Inferior parietal cortex (tissue), 1 donor: ENCODE data around the gene EPS8L3.
"Not testable (repeated sequence)": the region's sequence is repeated elsewhere in the genome, so short reads cannot be mapped to it uniquely, and the experiment has no call there.

ENCODE experiments used
- DNase-seq: peaks from one replicate; pipeline ENCODE4 v3.0.0-alpha.2; 2016; ENCODE audit errors: extremely low spot score

The EPS8L3 gene

DNA sequence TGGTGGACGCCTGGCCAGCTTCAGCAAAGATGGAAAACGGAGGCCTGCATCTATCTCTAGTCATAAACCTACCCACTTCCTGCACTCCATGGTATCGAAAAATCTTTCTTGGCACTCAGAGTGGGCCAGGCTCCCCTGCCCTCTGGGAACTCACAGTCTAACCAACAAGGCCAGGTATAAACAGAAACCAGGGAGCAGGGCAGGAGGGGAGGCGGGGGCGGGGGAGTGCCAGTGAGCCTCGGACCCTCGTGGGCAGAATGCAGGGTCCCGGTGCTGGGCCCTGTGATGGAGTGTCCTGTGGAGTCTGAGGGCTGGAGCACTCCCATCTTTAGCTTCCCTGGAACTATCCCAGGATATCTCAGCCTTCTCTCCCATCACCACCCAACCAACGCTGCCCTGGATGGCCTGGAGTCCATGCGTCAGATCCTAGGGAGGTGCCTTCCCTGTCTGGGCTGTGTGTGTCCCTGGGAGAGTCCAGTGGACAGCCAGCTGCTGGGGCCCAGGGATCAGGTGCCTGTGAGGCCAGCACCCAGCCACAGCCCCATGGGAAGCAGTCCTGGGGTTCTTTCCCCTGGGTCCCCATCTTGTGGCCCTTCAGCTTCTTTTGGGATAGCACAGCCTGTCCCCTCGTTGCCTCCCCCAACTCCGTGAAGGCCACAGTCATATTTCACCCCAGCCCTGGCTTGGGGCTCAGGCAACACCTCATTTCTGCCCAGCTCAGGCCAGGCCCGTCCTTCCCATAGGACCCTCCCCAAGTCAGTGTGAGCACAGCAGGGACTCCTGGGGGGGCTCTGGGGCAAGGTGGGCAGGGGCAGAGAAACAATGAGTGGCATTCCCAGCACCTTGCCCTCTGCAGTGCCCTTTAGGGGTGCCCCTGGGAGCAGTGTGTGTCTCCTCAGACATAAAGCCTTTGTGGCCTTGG lies 1.1 kb upstream of the EPS8L3 start:
- no peak for DNase-seq

DNA sequence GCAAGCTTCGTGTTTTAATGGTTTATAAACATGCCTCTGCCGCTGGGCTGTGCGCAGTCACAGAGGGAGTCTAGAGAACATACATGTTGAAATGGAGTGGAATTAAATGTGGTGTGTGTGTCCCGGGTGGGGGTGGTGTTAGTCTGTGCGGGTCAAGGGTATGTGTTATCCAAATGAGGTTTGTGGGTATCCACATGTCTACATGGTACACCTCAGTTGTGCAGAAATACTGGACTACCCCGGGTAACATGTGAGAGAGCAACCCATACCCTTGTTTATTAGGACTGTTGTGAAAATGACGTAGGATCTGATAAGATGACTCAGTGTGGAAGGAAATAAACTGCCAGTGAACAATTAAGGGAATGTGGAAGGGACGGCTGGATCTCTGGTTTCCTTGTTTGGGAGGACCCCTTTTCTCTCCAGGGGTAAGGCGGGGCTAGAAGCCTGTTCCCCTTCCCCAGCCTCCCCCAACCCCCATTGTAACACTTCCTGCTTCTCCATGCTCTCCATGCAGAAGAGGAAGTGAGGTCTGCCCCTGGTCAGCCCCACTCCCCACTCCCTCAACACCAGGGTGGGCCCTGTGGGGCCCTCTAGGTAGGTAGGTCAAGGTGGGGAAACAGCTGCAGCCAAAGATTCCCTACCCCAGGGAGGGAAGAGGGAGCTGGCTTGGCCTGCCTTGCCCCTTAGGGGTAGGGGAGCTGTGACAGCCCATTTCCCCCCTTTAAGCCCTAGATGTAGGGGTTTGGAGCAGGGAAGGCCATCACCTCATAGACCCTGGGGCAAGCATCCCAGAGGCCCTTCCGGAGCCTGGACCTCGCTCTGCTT lies 690 bp downstream of the EPS8L3 start:
- DNase-seq: no peak

DNA sequence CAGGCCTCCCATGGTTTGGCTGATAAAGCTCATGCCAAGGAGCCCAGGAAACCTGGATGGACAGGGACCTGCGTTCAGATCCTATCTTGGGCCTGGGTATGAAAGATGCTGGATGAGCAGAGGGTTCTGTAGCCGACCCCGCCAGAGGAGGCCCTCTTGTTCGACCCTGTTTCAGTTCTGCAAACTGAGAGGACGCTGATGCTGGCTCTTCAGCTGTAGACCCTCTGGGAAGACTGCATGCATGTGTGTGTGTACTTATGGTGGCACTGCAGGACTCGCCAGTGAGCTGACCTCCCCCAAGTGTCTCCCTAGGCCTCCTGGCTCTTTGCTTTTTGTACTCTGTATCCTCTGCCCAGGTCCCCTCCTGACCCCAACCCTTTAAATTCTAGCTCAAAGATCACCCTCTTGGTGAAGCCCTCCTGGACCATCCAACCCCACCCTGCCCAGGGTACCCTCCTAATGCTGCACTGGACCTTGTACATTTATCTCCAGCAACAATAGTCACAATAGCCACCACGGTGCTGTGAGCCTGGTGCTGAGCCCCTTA lies 1.6 kb downstream of the EPS8L3 start:
- DNase-seq: no peak

DNA sequence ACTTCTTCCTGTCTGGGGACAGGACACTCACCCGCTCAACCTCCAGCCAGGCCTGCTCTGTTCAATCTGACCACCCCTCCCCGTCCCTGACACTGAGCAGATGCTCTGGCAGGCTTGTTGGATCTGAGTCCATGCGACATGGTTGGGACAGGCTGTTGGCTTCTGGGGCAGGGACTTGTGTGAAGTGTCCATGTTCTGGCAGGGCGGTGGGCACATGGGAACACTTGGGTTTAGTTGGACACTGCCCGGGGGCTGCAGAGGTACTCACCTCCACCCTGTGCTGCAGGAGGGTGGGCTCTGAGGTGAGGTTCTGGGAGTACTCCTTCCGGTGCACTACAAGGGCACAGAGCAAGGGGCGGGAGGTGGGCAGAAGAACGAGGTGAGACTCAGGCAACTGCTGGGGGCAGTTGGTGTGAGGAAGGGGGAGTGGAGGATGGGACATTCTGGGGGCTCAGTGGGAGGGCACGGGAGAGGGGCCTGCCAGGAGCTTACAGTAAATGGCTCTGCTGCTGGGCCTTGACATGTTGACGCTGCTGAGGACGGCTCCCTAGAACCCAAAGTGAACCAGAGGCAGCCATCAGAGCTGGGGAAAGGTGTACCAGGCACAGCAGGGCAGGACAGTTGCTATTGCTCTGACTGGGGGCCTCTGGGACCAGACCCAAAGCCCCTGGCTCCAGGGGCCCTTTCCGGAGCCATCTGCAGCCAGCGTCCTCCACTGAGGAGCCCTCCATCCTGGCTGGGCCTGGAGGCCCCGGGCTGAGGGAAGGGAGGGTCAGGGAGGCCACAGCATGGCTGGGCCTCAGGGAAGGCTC lies 2.3 kb downstream of the EPS8L3 start:
- DNase-seq: no peak

DNA sequence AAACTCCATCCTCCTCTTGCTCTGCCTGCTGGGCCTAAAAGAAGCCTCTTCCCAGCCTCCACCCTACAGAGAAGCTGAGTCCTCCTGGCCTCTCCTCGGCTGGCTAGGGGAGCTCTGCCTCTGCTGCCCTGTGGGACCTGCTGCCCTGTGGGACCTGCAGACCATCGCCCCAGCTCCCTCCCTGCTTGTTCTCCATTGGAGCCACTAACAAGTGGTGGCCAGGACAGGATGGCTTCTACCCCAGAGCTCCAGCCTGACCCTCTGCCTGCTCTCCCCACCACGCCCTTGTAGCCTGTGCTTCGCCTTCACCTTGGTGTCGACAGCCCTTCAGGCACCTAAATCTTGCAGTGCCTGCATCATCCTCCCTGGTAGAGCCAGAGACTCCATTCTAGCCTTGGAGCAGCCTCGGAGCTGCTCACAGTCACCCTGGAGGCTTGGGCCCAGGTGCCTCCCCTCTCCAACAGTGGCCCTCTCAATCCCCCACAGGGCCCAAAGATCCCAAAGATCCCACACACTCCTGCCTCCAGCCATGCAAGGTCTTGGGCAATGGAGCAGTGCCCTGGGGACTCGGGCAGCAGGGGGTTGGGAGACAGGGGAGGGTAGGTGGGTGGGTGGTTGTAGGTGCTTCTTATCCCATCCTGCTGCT lies 3.0 kb downstream of the EPS8L3 start:
- DNase-seq: no peak

DNA sequence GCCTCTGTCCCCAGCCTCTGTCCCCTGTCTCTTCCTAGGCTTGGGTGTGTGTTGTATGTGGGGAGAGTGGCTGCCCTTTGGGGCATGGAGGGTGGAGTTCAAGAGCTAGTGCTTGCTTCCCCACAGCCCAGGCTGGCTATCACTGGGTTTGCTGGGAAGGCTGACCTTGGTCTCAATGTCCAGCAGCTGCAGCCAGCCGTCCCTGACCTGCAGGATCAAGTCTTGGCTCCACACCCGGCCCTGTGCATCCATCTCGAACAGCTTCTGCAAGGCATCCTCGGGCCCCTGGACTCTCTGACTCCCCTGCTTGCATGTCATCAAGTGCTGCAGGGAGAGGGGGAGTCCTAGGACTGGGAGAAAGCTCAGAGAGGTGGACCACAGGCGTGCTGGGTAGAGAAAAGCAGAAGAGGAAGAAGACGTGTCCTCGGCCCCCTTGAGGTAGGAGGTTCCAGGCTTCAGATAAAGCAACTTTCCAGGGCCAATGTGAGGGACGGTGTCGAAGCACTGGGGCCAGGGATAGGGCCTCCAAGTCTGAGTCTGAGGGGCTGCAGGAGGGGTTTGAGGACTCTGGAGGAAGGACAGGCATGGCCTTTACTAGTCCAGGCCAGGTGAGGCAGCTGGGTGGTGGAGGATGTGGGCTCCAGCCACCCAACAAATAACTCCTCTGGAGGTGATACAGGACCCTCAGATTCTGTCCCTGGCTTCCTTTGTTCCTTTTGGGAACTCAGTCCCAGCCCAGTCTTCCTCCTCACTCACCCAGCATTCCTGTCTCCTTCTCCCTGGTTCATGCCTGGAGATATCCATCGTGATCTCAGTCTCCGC lies 4.0 kb downstream of the EPS8L3 start:
- no peak for DNase-seq

DNA sequence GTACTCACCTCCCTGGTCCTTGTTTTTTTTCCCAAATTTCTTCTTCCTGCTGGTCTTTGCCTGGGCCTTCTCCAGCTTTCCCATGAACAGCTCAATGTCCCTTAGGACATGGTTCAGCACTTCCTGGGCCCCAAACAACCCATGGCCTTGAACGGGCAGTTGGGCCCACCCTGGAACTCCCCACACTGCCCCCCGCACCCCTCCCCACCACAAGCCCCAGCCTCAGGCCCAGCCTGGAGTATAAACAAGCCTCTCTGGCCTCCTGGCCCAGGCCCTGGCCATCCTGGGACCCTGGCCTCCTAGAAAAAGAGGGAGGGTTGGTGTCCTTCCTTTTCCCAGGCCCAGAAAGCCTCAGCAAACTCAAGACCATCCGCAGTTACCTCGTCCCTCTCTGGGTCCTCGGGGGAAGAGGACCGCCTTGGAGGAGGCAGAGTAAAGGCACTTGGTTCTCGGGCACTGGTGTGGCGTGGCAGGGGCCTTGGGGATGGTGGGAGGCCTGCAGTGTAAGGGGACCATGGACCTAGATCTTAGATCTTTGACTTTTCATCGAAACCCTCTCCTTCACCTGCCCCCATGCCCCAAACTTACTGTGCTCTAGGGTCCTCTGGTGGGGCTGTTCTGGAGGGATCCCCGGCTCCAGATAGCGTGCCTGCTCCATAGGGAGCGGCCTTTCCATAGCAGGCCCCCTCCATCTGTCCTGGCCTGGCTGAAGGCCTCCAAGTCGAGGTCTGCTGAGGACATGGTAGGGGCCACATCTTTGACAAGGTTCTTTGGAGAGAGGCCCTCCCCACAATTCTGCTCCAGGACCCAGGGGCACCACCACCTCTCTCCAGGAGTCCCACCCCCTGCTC lies 5.6 kb downstream of the EPS8L3 start:
- no peak for DNase-seq

DNA sequence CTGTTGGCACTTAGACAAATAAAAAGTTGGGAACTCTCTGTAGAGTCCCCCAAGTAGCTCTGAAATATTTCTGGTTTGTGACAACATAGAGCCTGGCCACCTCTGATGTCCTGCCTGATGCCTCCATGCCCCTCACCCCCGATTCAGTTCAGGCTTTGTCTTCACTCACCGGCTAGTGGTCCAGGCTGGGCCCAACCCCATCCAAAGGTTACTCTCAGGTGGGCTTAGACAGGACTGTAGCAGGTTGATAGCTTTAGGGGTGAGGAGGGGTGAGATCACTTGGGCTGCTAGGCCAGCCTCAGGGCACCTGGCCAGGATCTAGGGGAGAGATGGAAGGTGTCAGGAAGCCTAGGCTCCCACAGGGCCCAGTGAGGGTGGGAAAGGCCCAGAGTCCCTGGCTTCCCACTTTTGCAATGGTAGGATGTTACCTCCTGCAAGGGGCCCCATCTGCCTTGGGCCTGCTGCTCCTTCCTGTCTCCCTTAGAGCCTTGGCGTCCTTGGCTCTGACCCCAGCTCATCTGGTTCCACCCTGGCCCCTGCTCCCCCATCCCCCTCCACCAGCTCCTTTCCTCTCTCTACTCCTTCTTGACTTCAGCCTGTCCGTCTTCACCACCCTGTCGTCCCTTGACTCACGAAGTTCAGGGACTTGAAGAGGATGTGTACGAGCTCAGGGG lies 6.7 kb downstream of the EPS8L3 start:
- DNase-seq: no peak

DNA sequence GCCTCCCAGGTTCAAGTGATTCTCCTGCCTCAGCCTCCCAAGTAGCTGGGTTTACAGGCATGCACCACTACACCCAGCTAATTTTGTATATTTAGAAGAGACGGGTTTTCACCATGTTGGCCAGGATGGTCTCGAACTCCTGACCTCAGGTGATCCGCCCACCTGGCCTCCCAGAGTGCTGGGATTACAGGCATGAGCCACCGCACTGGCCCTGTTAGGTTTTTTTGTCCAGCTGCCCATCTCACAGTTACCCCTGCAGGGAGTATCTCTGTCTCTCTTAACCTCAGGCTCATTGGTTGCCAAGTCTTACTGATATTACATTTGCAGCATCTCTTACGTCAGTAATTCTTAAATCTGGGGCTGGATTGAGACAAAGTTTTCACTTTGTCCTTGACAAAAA lies 7.4 kb downstream of the EPS8L3 start:
- DNase-seq: not testable (repeated sequence)

DNA sequence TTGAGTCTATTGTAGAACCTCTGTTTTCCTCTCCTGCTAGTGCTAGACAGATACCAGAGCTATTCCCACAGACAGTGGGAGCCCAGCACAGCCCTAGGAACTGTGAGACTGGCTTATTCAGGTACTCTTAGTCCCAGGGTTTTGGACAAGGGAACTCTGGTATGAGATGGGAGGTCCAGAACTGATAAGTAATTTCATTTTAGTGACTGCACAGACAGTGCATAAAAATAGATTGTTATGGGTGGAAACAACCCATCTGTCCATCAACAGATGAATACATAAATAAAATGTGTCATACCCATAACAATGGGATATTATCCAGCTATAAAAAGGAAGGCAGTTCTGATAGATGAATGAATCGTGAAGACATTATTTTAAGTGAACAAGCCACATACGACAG lies 9.0 kb downstream of the EPS8L3 start:
- DNase-seq: no peak

DNA sequence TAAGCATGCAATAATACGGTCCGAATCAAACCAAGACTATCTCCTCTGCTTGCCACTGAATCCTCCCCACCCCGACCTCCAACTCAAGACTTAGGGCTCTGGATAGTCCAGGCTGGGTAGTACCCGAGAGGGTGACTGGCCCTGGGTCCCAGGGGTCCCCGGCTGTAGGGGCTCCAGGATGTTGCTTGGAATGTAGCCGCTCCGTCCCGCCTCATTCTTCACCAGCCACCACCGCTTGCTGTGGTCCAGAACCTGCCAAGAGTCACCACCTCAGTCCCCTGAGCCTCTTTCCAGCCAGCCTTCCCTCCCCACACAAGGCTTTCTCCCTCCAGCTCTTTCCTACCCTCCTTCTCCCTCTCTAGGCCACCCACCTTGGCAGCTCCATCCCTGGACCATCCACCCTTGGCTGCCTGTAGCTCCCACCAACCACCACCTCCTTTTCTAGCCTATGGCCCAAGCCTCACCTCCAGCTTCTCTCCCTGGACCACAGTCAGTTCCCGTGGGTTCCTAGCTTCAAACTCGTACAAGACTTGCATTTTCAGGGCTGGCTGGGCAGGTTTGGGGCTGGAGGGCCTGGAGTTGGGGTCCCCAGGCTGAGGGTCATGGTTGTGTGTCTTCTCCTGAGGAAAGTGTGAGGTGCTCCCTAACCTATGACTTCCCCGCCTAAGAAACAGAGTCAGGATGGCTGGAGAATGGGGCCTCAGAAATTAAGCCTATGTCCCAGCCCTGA lies 12.0 kb downstream of the EPS8L3 start:
- DNase-seq: no peak

DNA sequence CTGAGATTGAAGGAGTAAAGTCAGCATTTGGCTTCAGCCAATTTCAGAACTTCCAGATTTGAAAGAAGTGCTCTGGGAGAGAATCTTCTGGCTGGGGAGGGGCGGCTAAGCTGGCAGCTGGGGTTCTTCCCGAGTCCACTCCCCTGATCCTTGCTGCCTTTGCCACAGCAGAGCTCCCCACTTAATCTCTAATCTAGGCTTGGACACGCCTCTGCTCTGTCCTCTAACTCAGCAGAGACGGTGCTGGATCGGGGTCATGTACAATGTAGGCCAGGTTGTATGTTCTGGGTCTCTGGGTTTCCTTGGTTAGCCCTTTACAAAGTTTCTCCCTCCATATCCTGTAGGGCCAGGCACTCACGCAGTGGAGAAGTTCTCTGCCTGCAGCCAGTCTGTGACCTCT lies 12.8 kb downstream of the EPS8L3 start:
- DNase-seq: no peak

DNA sequence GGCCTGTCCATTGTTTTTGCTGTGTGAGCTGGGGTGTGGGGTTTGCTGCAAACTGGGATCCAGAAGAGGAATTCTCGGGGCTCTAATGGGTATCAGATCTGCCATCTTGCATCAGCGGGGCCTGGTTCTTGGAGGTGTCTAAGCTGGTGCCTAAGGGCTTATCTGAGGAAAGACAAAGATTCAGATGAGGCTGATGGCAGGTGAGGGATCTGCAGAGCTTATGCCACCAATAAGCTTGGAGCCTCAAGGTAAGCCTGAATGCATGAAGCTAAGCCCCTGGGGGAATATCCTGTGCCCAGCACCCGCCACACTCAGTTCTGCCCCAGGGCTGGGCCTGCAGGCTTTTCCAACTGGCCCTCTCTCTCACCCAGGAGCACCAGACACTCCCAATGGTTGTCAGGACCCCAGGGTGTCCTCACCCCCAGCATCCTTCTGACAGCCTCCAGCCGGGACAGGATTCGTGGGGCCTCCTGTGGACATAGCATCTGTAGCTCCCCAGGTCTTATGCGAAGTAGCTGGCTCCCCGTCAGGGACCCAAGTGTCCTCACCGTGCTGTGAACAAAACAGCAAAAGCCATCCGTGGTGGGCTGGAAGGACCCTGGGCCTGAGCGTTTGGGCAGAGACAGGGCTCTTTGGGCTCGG lies 13.4 kb downstream of the EPS8L3 start:
- DNase-seq: no peak

DNA sequence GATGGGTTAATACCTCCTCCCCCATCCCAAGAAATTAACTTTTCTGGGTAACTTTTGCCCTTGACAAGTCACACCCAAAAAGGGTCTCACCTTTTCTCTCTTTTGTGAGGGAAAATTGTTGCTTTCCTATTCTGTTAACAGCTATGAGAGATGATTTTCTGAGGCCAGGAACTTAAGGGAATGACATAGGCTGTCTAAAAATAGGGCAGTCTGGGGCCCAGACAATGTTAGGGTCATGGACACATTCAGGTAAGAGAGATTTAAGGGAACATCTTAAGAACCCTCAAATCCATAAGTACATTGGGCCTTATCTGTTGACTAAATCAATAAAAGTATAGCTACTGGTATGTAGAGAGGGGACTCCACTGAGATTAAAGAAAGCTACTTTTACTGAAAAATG lies 14.5 kb downstream of the EPS8L3 start:
- no peak for DNase-seq

DNA sequence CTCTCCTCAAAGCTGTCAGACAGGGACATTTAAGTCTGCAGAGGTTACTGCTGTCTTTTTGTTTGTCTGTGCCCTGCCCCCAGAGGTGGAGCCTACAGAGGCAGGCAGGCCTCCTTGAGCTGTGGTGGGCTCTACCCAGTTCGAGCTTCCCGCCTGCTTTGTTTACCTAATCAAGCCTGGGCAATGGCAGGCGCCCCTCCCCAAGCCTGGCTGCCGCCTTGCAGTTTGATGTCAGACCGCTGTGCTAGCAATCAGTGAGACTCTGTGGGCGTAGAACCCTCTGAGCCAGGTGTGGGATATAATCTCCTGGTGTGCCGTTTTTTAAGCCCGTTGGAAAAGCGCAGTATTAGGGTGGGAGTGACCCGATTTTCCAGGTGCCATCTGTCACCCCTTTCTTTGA lies 15.4 kb downstream of the EPS8L3 start:
- DNase-seq: not testable (repeated sequence)

DNA sequence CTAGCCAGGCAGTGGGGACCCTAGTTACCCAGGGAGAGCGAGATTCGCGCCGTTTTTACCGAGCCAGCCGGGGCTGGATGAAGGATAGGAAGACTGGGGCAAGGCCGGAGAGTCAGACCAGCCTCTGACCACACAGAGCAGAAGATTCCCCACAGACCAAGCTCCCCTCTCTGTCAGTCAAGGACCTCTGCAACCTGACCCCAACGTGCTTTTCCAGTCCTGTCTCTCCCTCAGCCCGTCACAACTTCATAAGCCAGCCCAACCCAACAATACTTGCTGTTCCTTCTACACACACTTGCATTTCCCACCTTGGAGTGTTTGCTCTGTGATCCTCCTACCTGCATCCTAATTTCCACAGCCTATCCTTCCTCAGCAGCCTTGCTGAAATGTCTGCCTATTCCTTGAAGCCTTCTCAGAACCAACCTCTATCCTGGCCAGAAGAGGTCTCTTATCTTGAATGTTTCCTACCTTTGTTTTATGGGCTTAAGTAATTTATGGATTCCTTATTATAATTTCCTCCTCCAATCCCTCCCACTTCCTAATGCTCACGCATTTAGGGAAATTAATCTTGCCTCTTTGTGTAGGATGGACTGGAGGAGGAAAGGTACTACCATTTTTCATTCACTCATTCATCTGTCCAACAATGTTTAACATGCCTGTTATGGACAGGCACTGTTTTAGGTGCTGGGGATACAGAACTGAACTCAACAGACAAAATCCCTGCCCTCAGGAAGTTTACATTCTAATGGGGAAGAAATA lies 22.9 kb downstream of the EPS8L3 start, which contains the start of gene GSTM3:
TSS of gene GSTM3 (minus strand) at position 424 of the 759 bp plus-strand sequence. CDS start 751 bp downstream, outside the sequence.
- no peak for DNase-seq
